IPS-NIHi7 (cell line): Measurements from ENCODE around the gene TRPM2.

ENCODE experiments used
- DNase-seq: peaks from one replicate; pipeline ENCODE4 v3.0.0; 2012; ENCODE audit warnings: mixed read lengths; ENCODE audit errors: extremely low spot score

The TRPM2 gene

GRCh38 chr21:44444286-44444931, 91.0 kb downstream of the TRPM2 start:
- peak; percentile 82 for DNase-seq

- DNase-seq = no peak
Observed at GRCh38 chr21:44445145-44445812, 91.9 kb downstream of the TRPM2 start.

GRCh38 chr21:44448651-44449131, 95.3 kb downstream of the TRPM2 start:
- DNase-seq = no peak

GRCh38 chr21:44449473-44450363, 96.3 kb downstream of the TRPM2 start:
- DNase-seq = no peak

GRCh38 chr21:44450402-44450801, 97.0 kb downstream of the TRPM2 start:
- DNase-seq = no peak

GRCh38 chr21:44450999-44451398, 97.6 kb downstream of the TRPM2 start:
- DNase-seq = no peak

GRCh38 chr21:44453120-44453519, 99.7 kb downstream of the TRPM2 start:
- DNase-seq = no peak

GRCh38 chr21:44454058-44454457, 100.6 kb downstream of the TRPM2 start:
- DNase-seq = no peak

- DNase-seq = peak; percentile 98
Observed at GRCh38 chr21:44454747-44455523, 101.5 kb downstream of the TRPM2 start, which contains the start of gene LRRC3. Gene LRRC3 (plus strand): TSS chr21:44455510. CDS start chr21:44456645, 1,135 bp downstream.

GRCh38 chr21:44455524-44456213, 102.2 kb downstream of the TRPM2 start:
- DNase-seq = peak; percentile 61

GRCh38 chr21:44456214-44456914, 102.9 kb downstream of the TRPM2 start:
- DNase-seq = no peak

- DNase-seq = no peak
Observed at GRCh38 chr21:44456915-44457736, 103.7 kb downstream of the TRPM2 start.

- DNase-seq = no peak
Observed at GRCh38 chr21:44458971-44459711, 105.7 kb downstream of the TRPM2 start.

GRCh38 chr21:44459712-44460440, 106.5 kb downstream of the TRPM2 start:
- no peak for DNase-seq

GRCh38 chr21:44460441-44460755, 107.0 kb downstream of the TRPM2 start:
- DNase-seq = no peak

GRCh38 chr21:44461005-44461404, 107.6 kb downstream of the TRPM2 start:
- no peak for DNase-seq

GRCh38 chr21:44461464-44462001, 108.1 kb downstream of the TRPM2 start:
- DNase-seq = no peak
